HCT116 (cell line): Measurements from ENCODE around the gene DUSP6.

ENCODE experiments used
- EGR1 ChIP-seq: IDR thresholded peaks from 2 replicates; pipeline ENCODE4 v1.6.1; 2012; ENCODE audit warnings: low read depth
- EZH2 ChIP-seq: fragments of 200-600 bp; sonication (generic); IDR thresholded peaks from 2 replicates; pipeline ENCODE4 v1.6.1; 2017; ENCODE audit warnings: antibody characterized with exemption, mixed run types
- POLR2A ChIP-seq: IDR thresholded peaks from 2 replicates; pipeline ENCODE4 v1.7.0; 2011; ENCODE audit warnings: borderline replicate concordance; ENCODE audit not compliant: insufficient read depth, insufficient read length; ENCODE audit errors: extremely low read depth
- POLR2AphosphoS5 ChIP-seq: IDR thresholded peaks from 2 replicates; pipeline ENCODE4 v1.6.1; 2011; ENCODE audit warnings: mild to moderate bottlenecking, low read depth, low read length, moderate library complexity
- SP1 ChIP-seq: IDR thresholded peaks from 2 replicates; pipeline ENCODE4 v1.6.1; 2012; ENCODE audit warnings: low read depth
- YY1 ChIP-seq: IDR thresholded peaks from 2 replicates; pipeline ENCODE4 v1.6.1; 2011; ENCODE audit warnings: low read length, low read depth, moderate library complexity, mild to moderate bottlenecking; ENCODE audit not compliant: insufficient replicate concordance; ENCODE audit errors: extremely low read depth
- ZBTB33 ChIP-seq: IDR thresholded peaks from 2 replicates; pipeline ENCODE4 v1.6.1; 2011; ENCODE audit warnings: mild to moderate bottlenecking, low read length, moderate library complexity; ENCODE audit not compliant: insufficient replicate concordance; ENCODE audit errors: extremely low read depth
- ZNF274 ChIP-seq: fragments of 200-500 bp; sonication (Bioruptor generic); IDR thresholded peaks from 2 replicates; pipeline ENCODE4 v1.6.1; 2014; ENCODE audit warnings: mild to moderate bottlenecking, low read depth, low read length, inconsistent platforms
- TF ChIP-seq, protein P1 (sequence below), 3 experiments: fragments of 200-600 bp in 1 of 3; sonication (generic) in 1 of 3; IDR thresholded peaks in 2 of 3; conservative IDR thresholded peaks in 1 of 3; 2 replicates each; pipeline ENCODE4 v1.5.1; 2012 to 2017; ENCODE audit warnings: low read depth in 2 of 3, low read length in 2 of 3, antibody characterized with exemption in 1 of 3, borderline replicate concordance in 1 of 3, control low read depth in 1 of 3, mild to moderate bottlenecking in 1 of 3, mixed read lengths in 1 of 3, mixed run types in 1 of 3, moderate library complexity in 1 of 3; ENCODE audit not compliant: insufficient read depth in 1 of 3
- TF ChIP-seq, protein P2 (sequence below): IDR thresholded peaks from 2 replicates; pipeline ENCODE4 v1.6.1; 2012; ENCODE audit warnings: low read depth

DNA sequence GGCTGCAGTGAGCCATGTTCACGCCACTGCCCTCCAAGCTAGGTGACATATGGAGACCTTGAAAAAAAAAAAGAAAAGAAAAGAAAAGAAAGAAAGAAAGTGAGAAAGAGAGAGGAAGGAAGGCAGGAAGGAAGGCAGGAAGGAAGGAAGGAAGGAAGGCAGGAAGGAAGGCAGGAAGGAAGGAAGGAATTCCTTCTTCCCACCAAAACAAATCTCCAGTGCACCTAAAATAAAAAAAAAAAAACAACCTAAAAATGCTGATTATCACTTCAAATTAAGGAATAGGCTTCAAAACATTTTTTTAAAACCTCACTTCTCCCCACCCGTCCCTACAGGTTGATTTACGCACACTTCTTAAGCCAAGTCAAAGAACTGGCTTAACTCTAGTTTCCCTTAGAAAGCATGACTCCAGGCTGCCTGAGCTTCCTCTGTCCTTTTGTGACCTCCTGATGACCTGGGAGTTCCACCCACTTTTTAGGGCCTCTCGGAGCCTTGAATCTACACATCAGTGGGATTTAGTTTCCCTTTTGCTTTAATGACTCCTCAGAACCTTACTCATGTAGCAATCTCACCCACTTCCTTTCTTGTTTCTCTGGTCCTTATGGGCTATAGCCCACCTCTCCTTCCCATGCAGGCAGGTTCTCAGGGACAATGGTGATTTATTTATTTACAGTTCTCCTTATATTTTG is 18.6 kb downstream of the DUSP6 start:
- TF ChIP-seq, protein P1, sequence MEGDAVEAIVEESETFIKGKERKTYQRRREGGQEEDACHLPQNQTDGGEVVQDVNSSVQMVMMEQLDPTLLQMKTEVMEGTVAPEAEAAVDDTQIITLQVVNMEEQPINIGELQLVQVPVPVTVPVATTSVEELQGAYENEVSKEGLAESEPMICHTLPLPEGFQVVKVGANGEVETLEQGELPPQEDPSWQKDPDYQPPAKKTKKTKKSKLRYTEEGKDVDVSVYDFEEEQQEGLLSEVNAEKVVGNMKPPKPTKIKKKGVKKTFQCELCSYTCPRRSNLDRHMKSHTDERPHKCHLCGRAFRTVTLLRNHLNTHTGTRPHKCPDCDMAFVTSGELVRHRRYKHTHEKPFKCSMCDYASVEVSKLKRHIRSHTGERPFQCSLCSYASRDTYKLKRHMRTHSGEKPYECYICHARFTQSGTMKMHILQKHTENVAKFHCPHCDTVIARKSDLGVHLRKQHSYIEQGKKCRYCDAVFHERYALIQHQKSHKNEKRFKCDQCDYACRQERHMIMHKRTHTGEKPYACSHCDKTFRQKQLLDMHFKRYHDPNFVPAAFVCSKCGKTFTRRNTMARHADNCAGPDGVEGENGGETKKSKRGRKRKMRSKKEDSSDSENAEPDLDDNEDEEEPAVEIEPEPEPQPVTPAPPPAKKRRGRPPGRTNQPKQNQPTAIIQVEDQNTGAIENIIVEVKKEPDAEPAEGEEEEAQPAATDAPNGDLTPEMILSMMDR (IDR thresholded peaks at IDR 0.05 in 2 of 3, conservative IDR thresholded peaks at IDR 0.05 in 1 of 3; ENCODE audit: borderline replicate concordance in 1 of 3, insufficient read depth in 1 of 3, low read depth in 2 of 3, low read length in 2 of 3) = no peak
- no peak for TF ChIP-seq EZH2
- no peak for TF ChIP-seq POLR2A
- TF ChIP-seq ZNF274 = no peak
- no peak for TF ChIP-seq POLR2AphosphoS5
- TF ChIP-seq SP1 = no peak
- TF ChIP-seq ZBTB33 = no peak
- no peak for TF ChIP-seq EGR1
- TF ChIP-seq YY1 = no peak
- TF ChIP-seq, protein P2, sequence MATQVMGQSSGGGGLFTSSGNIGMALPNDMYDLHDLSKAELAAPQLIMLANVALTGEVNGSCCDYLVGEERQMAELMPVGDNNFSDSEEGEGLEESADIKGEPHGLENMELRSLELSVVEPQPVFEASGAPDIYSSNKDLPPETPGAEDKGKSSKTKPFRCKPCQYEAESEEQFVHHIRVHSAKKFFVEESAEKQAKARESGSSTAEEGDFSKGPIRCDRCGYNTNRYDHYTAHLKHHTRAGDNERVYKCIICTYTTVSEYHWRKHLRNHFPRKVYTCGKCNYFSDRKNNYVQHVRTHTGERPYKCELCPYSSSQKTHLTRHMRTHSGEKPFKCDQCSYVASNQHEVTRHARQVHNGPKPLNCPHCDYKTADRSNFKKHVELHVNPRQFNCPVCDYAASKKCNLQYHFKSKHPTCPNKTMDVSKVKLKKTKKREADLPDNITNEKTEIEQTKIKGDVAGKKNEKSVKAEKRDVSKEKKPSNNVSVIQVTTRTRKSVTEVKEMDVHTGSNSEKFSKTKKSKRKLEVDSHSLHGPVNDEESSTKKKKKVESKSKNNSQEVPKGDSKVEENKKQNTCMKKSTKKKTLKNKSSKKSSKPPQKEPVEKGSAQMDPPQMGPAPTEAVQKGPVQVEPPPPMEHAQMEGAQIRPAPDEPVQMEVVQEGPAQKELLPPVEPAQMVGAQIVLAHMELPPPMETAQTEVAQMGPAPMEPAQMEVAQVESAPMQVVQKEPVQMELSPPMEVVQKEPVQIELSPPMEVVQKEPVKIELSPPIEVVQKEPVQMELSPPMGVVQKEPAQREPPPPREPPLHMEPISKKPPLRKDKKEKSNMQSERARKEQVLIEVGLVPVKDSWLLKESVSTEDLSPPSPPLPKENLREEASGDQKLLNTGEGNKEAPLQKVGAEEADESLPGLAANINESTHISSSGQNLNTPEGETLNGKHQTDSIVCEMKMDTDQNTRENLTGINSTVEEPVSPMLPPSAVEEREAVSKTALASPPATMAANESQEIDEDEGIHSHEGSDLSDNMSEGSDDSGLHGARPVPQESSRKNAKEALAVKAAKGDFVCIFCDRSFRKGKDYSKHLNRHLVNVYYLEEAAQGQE = no peak
